K562 (cell line): ENCODE measurements around the gene SLFN12. TPM values are rescaled to one million over a fixed set of nuclear protein-coding genes. Genes with fewer than 3 reads are reported as not detected.

Experiments used
- U2AF2 ChIP-seq: fragments of 200-400 bp; formaldehyde crosslinking; optimal IDR thresholded peaks from 2 replicates; pipeline ENCODE3; 2017; ENCODE audit warnings: low read depth, mild to moderate bottlenecking, low read length
- ZNF140 ChIP-seq: fragments of 250-450 bp; sonication (Bioruptor Pico); IDR thresholded peaks from 2 replicates; pipeline ENCODE4 v1.8.0; 2021; ENCODE audit warnings: moderate library complexity, mild to moderate bottlenecking, inconsistent platforms
- polyA plus RNA-seq, 8 experiments: library from polyadenylated mRNA; depleted of rRNA in 4 of 8; stranded (reverse) in 5 of 8; unstranded in 3 of 8; fragments of >200 nt; fragmentation: Nextera tagmentation in 2 of 8; fragmentation: Illumina TruSeq in 1 of 8; extraction: Ambion mirVana in 2 of 8; extraction: Trizol in 1 of 8; gene quantifications; 2 replicates each; pipeline versions ENCODE4 v1.2.1 to v1.2.3, GENCODE V29; 2011 to 2014; ENCODE audit warnings: inconsistent platforms in 1 of 8, missing spikeins in 1 of 8
- total RNA-seq, 7 experiments: library from RNA; depleted of rRNA in 6 of 7; stranded (reverse); fragments of >200 nt in 6 of 7; fragmentation: Illumina TruSeq in 2 of 7; extraction: Trizol in 2 of 7; gene quantifications; 2 replicates each; pipeline versions ENCODE4 v1.2.1 to v1.2.3, GENCODE V29; 2011 to 2021; ENCODE audit warnings: low replicate concordance in 1 of 7
- TF ChIP-seq, protein P1 (sequence below): fragments of 200-600 bp; sonication (generic); IDR thresholded peaks from one replicate; pipeline ENCODE4 v1.6.1; 2012; ENCODE audit warnings: mild to moderate bottlenecking, low read depth, low read length, inconsistent platforms
- TF ChIP-seq, protein P2 (sequence below): sonication (generic); formaldehyde crosslinking; IDR thresholded peaks from 2 replicates; pipeline ENCODE4 v1.8.0; 2022; ENCODE audit warnings: mild to moderate bottlenecking, missing genetic modification reagents

The SLFN12 gene
- total and polyA plus RNA-seq, 9 of the 15 experiments (the other 6 are each of a cell fraction or from before 2014, with no cell fraction given), result 0.01 to 0.09 (median 0.07) TPM; not detected in 6

GRCh38 chr17:35368081-35368830 is 64.0 kb downstream of the SLFN12 start (continued):
- TF ChIP-seq, protein P1, sequence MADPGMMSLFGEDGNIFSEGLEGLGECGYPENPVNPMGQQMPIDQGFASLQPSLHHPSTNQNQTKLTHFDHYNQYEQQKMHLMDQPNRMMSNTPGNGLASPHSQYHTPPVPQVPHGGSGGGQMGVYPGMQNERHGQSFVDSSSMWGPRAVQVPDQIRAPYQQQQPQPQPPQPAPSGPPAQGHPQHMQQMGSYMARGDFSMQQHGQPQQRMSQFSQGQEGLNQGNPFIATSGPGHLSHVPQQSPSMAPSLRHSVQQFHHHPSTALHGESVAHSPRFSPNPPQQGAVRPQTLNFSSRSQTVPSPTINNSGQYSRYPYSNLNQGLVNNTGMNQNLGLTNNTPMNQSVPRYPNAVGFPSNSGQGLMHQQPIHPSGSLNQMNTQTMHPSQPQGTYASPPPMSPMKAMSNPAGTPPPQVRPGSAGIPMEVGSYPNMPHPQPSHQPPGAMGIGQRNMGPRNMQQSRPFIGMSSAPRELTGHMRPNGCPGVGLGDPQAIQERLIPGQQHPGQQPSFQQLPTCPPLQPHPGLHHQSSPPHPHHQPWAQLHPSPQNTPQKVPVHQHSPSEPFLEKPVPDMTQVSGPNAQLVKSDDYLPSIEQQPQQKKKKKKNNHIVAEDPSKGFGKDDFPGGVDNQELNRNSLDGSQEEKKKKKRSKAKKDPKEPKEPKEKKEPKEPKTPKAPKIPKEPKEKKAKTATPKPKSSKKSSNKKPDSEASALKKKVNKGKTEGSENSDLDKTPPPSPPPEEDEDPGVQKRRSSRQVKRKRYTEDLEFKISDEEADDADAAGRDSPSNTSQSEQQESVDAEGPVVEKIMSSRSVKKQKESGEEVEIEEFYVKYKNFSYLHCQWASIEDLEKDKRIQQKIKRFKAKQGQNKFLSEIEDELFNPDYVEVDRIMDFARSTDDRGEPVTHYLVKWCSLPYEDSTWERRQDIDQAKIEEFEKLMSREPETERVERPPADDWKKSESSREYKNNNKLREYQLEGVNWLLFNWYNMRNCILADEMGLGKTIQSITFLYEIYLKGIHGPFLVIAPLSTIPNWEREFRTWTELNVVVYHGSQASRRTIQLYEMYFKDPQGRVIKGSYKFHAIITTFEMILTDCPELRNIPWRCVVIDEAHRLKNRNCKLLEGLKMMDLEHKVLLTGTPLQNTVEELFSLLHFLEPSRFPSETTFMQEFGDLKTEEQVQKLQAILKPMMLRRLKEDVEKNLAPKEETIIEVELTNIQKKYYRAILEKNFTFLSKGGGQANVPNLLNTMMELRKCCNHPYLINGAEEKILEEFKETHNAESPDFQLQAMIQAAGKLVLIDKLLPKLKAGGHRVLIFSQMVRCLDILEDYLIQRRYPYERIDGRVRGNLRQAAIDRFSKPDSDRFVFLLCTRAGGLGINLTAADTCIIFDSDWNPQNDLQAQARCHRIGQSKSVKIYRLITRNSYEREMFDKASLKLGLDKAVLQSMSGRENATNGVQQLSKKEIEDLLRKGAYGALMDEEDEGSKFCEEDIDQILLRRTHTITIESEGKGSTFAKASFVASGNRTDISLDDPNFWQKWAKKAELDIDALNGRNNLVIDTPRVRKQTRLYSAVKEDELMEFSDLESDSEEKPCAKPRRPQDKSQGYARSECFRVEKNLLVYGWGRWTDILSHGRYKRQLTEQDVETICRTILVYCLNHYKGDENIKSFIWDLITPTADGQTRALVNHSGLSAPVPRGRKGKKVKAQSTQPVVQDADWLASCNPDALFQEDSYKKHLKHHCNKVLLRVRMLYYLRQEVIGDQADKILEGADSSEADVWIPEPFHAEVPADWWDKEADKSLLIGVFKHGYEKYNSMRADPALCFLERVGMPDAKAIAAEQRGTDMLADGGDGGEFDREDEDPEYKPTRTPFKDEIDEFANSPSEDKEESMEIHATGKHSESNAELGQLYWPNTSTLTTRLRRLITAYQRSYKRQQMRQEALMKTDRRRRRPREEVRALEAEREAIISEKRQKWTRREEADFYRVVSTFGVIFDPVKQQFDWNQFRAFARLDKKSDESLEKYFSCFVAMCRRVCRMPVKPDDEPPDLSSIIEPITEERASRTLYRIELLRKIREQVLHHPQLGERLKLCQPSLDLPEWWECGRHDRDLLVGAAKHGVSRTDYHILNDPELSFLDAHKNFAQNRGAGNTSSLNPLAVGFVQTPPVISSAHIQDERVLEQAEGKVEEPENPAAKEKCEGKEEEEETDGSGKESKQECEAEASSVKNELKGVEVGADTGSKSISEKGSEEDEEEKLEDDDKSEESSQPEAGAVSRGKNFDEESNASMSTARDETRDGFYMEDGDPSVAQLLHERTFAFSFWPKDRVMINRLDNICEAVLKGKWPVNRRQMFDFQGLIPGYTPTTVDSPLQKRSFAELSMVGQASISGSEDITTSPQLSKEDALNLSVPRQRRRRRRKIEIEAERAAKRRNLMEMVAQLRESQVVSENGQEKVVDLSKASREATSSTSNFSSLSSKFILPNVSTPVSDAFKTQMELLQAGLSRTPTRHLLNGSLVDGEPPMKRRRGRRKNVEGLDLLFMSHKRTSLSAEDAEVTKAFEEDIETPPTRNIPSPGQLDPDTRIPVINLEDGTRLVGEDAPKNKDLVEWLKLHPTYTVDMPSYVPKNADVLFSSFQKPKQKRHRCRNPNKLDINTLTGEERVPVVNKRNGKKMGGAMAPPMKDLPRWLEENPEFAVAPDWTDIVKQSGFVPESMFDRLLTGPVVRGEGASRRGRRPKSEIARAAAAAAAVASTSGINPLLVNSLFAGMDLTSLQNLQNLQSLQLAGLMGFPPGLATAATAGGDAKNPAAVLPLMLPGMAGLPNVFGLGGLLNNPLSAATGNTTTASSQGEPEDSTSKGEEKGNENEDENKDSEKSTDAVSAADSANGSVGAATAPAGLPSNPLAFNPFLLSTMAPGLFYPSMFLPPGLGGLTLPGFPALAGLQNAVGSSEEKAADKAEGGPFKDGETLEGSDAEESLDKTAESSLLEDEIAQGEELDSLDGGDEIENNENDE, result no peak
- TF ChIP-seq U2AF2 (no peak), ZNF140 (no peak)
- TF ChIP-seq, protein P2, sequence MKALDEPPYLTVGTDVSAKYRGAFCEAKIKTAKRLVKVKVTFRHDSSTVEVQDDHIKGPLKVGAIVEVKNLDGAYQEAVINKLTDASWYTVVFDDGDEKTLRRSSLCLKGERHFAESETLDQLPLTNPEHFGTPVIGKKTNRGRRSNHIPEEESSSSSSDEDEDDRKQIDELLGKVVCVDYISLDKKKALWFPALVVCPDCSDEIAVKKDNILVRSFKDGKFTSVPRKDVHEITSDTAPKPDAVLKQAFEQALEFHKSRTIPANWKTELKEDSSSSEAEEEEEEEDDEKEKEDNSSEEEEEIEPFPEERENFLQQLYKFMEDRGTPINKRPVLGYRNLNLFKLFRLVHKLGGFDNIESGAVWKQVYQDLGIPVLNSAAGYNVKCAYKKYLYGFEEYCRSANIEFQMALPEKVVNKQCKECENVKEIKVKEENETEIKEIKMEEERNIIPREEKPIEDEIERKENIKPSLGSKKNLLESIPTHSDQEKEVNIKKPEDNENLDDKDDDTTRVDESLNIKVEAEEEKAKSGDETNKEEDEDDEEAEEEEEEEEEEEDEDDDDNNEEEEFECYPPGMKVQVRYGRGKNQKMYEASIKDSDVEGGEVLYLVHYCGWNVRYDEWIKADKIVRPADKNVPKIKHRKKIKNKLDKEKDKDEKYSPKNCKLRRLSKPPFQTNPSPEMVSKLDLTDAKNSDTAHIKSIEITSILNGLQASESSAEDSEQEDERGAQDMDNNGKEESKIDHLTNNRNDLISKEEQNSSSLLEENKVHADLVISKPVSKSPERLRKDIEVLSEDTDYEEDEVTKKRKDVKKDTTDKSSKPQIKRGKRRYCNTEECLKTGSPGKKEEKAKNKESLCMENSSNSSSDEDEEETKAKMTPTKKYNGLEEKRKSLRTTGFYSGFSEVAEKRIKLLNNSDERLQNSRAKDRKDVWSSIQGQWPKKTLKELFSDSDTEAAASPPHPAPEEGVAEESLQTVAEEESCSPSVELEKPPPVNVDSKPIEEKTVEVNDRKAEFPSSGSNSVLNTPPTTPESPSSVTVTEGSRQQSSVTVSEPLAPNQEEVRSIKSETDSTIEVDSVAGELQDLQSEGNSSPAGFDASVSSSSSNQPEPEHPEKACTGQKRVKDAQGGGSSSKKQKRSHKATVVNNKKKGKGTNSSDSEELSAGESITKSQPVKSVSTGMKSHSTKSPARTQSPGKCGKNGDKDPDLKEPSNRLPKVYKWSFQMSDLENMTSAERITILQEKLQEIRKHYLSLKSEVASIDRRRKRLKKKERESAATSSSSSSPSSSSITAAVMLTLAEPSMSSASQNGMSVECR (CRISPR knock-in tag), result no peak
